Stimulated activated CD4-positive, alpha-beta T cell treated with anti-CD3 and anti-CD28 coated beads, Interleukin-12 subunit alpha, Interleukin-12 subunit beta, amount 100 ng/mL, for 24 hours (primary cell): ENCODE data around the gene NPC1.
A peak's percentile ranks its signal among the peaks of the same experiment; 100 is the strongest.

Experiments
- DNase-seq, 2 experiments: peaks; one replicate each; pipeline ENCODE4 v3.0.0-alpha.2; 2020; ENCODE audit warnings: low read depth in 2 of 2

The NPC1 gene

GRCh38 chr18:23487738-23488570, 98.4 kb downstream of the NPC1 start:
- DNase-seq: peak in 1 of 2 experiments; percentile 31

GRCh38 chr18:23485386-23485785, 100.9 kb downstream of the NPC1 start:
- DNase-seq: no peak

- no peak for DNase-seq
Measured at GRCh38 chr18:23484561-23485182, 101.6 kb downstream of the NPC1 start.
